ENCODE results near the gene PGLYRP2. TPM values are rescaled to one million over a fixed set of nuclear protein-coding genes. Genes with fewer than 3 reads are reported as not detected.
A peak's percentile ranks its signal among the peaks of the same experiment; 100 is the strongest.

PGLYRP2 gene
- total RNA-seq, 1 experiment from 2014 or later, result not detected

GRCh38 chr19:15442142-15442920 lies 37.0 kb downstream of the PGLYRP2 start:
- DNase-seq (ENCODE audit: low read depth), result no peak

DNA sequence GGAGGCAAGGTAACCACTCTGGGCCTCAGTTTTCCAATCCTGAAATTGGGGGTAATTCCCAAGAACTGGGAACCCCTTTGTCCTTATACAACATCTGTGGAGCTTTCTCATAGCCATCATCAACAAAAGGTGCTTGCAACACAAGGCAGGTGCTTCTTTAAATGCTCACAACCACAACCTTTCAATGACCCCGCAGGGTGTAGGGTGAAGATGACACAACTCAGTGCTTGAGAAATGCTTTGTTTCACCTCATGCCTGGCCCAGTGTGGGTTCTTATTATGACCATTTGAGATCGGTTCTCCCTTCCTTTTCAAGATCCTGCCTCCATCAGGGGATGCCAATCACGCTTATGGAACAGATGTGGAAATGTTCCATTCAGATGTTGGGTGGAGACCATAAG lies 38.0 kb downstream of the PGLYRP2 start:
- DNase-seq (ENCODE audit: low read depth), result no peak

- no peak for DNase-seq (ENCODE audit: low read depth)
Measured at GRCh38 chr19:15439821-15440641, 39.3 kb downstream of the PGLYRP2 start.

DNA sequence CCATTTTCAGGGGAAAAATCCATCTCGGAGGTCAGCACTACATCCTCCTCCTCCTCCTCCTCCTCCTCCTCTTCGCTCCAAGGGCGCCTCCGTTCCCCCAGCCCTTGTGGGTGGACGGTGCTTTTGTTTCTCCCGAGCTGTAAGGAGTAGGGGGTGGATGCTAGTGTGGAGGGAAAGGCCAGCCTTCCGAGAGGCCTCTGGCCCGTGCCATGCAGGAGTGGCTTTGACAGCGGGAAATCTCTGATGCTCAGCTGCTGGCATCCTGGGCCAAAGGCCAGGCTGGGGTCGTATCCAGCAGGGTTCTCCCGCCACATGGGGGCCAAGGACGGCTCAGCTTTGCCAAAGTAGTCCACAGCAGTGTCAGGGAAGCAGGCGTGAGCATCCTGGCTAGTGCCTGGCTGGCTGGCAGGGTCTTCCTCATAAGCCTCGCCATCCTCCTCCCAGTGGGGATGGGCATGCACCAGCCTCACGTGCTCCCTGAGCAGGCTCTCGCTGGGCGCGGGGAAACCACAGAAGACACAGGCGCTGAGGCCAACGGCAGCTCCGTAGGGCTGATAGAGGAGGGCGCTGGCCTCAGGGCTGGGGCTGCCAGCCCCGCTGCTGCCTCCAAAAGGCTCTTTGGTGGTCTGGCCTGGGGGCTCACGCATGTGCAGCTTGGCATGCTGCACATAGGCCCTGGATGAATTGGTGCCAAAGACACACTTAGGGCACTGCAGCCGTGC lies 40.1 kb downstream of the PGLYRP2 start:
- no peak for DNase-seq (ENCODE audit: low read depth)

DNA sequence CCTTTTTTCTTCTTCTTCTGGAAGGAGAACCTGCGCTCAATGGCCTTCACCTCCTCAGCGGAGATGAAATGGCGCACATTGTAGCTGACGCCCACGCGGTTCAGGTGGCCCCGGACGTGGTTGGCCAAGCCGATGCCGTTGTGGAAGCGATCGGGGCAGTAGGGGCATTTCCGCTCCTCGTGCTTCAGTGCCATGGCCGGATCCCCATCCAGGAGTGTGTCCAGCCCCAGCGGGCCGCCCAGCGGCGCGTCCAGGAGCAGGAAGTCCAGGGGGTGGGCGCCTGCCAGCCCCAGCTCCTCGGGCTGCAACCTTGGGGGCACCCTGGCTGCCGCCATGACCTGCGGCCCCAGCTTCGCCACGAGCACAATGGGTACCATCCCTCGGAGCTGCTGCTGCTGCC lies 40.7 kb downstream of the PGLYRP2 start:
- no peak for DNase-seq (ENCODE audit: low read depth)

- DNase-seq (ENCODE audit: low read depth), result no peak
Measured at GRCh38 chr19:15438124-15438496, 41.2 kb downstream of the PGLYRP2 start.

DNA sequence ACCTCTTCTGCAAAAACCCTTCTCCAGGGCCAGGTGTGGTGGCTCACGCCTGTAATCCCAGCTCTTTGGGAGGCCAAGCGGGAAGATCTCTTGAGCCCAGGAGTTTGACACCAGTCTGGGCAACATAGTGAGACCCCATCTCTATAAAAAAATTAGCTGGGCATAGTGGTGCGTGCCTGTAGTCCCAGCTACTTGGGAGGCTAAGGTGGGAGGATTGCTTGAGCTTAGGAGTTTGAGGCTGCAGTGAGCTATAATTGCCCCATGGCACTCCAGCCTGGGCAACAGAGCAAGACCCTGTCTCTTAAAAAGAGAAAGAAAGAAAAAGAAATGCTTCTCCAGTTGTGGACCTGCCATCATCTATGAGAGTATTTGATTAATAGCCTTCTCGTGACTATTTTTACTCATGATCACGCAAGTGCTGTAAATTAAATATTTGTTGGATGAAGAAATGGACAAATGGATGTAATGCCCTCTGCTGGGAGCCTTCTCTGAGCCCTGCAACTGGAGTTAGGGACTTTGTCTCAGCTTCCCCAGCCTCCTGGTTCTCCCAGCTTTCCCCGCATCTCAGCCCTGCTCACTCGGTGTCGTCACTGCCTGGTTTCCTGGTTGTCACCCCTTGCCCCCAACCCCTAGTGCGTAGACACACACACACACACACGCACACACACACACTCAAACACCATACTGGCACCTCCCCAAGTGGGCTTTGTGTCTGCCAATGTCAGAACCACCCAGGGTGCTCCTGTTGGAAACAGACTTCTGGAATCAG lies 41.8 kb downstream of the PGLYRP2 start:
- no peak for DNase-seq (ENCODE audit: low read depth)

- no peak for DNase-seq (ENCODE audit: low read depth)
Measured at GRCh38 chr19:15436826-15437110, 42.5 kb downstream of the PGLYRP2 start.

DNA sequence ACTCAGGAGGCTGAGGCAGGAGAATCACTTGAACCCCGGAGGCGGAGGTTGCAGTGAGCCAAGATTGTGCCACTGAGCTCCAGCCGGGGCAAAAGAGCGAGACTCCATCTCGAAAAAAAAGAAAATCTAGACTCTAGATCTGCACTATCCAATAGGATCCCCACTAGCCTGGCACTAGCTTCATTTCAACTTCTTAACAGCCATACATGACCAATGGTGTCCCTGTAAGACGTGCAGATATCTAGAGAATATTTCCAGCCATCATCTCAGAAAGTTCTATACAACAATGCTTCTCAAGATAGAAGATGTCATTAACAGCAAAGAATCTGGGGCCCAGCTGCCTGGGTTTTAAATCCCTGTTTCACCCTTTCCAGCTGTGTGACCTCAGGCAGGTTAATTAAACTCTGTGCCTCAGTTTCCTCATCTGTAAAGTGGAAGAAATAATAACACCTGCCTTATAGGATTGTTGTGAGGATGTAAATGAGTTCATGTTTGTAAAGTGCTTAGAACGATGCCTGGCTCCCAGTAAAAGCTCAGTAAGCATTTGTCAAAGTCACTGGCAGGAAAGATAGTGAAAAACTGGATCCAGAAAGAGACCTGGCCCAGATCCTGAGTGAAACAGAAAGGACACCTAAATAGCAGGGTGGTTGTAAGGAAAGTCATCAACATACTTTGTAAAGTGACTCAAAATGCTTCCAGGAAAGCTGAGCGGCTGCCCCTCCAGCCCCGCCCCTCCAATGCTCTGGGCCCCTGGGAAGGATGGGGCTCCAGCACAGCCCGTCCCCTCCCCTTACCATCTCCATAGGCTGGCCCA lies 43.1 kb downstream of the PGLYRP2 start:
- no peak for DNase-seq (ENCODE audit: low read depth)

- DNase-seq (ENCODE audit: low read depth), result no peak
Measured at GRCh38 chr19:15433519-15434069, 45.7 kb downstream of the PGLYRP2 start.

GRCh38 chr19:15432629-15433518 lies 46.4 kb downstream of the PGLYRP2 start:
- DNase-seq (ENCODE audit: low read depth), result peak; percentile 86

DNA sequence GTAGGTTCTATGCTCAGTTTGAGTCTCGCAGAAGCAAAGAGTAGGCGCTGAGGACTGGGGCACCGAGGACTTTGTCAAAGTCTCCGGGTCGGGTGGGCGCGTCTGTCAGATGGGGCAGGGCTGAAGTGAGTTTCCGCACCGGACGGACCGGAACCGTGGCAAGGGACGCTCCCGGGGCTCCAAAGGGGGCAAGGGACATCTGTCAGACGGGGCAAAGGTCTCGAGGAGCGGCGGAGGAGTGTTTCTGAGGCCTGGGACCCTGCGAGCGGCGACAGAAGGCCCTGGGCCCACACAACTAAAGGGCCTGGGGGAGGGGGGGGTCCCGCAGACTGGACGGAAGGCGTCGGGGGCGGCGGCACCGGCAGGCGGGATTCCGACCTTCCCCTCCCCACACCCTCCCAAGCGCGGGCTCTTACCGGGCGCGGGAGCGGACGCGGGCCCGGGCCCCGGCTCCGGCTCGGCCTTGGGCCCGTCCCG lies 47.2 kb downstream of the PGLYRP2 start:
- no peak for DNase-seq (ENCODE audit: low read depth)

DNA sequence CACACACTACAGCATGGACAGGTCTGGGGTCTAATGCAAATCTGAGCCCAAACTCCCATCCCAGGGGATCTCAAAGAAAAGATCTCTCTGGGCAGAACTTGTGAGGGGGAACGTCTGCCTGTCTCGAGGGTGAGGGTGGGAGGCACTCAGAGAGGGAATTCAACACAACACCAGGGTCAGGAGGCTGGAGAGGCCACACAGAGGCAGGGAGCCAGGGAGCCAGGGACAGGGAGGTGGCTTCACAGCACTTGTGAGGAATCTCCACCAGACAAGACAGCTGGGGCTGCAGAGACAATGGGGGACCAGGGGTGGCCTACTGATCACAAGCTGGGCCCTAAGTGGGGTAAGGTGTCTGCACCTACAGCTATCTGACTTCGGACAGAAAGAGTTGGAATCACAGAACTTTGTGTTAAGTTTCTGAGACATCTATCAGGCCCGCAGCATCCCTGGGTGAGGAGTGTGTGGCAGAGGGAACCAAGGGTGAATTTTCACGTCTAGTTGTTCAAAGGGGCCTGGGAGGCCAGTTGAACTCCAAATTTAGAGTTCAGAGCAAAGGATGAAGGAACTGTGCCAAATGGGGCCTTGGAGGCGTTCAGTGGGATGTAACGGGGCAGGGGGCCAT lies 47.8 kb downstream of the PGLYRP2 start:
- DNase-seq (ENCODE audit: low read depth), result no peak

DNA sequence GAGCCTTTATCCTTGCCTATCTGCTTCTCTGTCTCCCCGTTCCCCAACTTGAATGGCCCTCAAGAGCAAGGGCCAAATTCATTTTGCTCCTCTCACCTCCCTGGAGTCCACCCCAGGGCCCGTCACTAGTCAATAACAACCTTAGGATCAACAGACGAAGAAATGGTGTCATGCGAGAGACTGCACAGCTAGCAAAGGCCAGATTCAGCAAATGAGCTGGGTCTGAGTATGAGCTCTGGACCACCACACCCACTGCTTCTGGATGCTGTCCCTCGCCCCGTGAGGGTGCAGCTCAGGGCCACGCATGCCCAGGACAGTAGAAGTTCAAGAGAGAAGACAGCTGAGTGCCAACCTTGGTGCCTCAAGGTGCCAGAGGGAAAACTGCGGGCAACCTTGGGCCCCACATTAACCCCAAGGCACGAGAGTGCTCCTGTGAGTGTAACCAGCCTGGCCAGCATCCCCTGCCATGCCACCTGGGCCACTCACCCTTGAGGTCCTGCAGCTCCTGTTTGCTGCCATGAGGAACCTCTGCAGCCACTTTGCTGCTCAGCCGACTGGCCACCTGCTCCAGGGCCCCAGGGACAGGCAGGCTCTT lies 48.7 kb downstream of the PGLYRP2 start:
- no peak for DNase-seq (ENCODE audit: low read depth)

GRCh38 chr19:15429825-15430467 lies 49.4 kb downstream of the PGLYRP2 start:
- no peak for DNase-seq (ENCODE audit: low read depth)

DNA sequence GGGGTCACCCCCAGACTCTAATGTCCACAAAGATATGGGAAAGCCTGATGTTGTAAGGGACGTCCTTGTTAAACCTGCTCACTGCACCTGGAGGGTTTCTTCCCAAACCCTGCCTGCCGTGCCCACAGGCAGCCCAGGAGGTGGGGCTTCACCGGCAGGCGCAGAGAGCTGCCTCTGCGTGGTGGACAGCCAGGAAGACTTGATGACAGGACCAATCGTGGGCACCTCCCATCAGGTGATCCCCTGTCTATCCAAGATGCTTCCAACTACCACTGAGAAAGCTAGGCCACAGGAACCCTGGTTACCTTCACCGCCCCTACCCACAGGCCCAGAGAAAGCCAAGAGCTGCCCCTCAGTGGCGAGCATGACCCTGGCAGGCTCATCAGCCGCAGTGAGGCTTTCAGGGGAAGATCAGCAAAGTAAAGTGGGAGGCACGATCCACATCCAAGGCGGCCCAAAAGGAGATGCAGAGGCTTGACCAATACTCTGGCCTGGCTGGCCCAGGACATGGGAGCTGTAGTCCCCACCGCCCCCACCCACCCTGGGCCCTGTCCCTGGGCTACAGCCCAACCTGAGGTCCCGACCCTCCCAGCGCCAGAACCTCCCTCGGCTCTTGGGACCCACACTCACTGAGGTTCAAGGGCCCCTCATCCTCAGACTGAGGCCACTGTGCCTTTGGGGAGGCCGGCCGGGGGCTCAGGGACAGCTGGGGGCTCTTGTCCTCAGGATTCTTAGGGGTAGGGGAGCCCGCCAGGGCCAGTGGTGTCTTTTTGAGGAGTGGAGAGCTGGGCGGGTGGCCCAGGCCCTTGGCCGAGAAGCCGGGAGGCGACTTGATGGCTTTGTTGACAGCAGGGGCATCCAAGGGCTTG lies 50.1 kb downstream of the PGLYRP2 start:
- no peak for DNase-seq (ENCODE audit: low read depth)

DNA sequence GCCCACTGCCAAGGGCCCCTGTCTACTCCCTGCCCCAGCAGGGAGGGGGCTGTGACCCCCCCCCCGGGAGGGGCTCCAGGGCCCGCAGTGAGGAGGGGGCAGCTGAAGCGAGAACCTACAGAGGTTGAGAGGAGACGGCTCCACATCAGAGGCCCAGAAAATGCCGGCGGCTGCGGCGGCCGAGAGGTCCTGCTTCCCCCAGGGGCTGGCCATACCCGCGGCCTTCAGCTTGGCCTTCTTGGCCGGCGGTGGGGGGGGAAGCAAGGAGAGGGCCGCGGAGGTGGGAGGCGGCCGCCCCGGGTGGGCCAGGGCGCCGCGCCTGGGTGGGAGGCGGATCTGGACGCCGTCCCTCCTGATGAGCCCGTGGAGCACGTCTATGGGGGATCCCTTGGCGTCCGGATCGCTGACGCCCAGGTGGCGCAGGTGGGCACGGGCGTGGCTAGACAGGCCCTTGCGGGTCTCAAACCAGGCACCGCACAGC lies 51.3 kb downstream of the PGLYRP2 start:
- DNase-seq (ENCODE audit: low read depth), result no peak
